Neural progenitor cell (in vitro differentiated cells): Measurements from ENCODE around the gene SPSB1. TPM values are rescaled to one million over a fixed set of nuclear protein-coding genes. Genes with fewer than 3 reads are reported as not detected.
A peak's percentile ranks its signal among the peaks of the same experiment; 100 is the strongest.

Experiments
- DNase-seq: peaks from one replicate; pipeline ENCODE4 v3.0.0-alpha.2; 2016; ENCODE audit warnings: low spot score
- H2AFZ ChIP-seq: fragments of 200-600 bp; sonication (generic); replicated peaks from 2 replicates; pipeline ENCODE4 v1.6.1; 2016; ENCODE audit warnings: antibody characterized with exemption
- H3F3A ChIP-seq: fragments of 200-600 bp; sonication (generic); 2 replicates; pipeline ENCODE4 v1.6.1; 2016; ENCODE audit warnings: antibody characterized with exemption, low read depth
- H3K27ac ChIP-seq: fragments of 200-600 bp; sonication (generic); 2 replicates; pipeline ENCODE4 v1.5.1; 2016; ENCODE audit warnings: mild to moderate bottlenecking
- H3K27me3 ChIP-seq: fragments of 200-600 bp; sonication (generic); 2 replicates; pipeline ENCODE4 v1.6.1; 2016; ENCODE audit warnings: mild to moderate bottlenecking, moderate library complexity
- H3K36me3 ChIP-seq: fragments of 200-600 bp; sonication (generic); 2 replicates; pipeline ENCODE4 v1.5.1; 2016
- H3K4me1 ChIP-seq: fragments of 200-600 bp; sonication (generic); 2 replicates; pipeline ENCODE4 v1.6.1; 2016; ENCODE audit warnings: mixed run types
- H3K4me2 ChIP-seq: fragments of 200-600 bp; sonication (generic); 2 replicates; pipeline ENCODE4 v1.6.1; 2016
- H3K4me3 ChIP-seq: fragments of 200-600 bp; sonication (generic); 2 replicates; pipeline ENCODE4 v1.5.1; 2016
- H3K79me2 ChIP-seq: fragments of 200-600 bp; sonication (generic); 2 replicates; pipeline ENCODE4 v1.6.1; 2016; ENCODE audit warnings: low read depth
- H3K9ac ChIP-seq: fragments of 200-600 bp; sonication (generic); 2 replicates; pipeline ENCODE4 v1.6.1; 2016
- H3K9me3 ChIP-seq: fragments of 200-600 bp; sonication (generic); 2 replicates; pipeline ENCODE4 v1.5.1; 2016; ENCODE audit warnings: low read depth
- H4K20me1 ChIP-seq: fragments of 200-600 bp; sonication (generic); 2 replicates; pipeline ENCODE4 v1.6.1; 2016; ENCODE audit warnings: low read depth
- H3K27ac Mint-ChIP-seq: 3 replicates; pipeline ENCODE4 v1.8.0; 2021; ENCODE audit warnings: mixed read lengths
- H3K27me3 Mint-ChIP-seq: 2 replicates; pipeline ENCODE4 v1.8.0; 2022; ENCODE audit warnings: low read depth, mild to moderate bottlenecking, inconsistent platforms, moderate library complexity, mixed read lengths; ENCODE audit not compliant: insufficient read depth
- H3K36me3 Mint-ChIP-seq: 3 replicates; pipeline ENCODE4 v1.8.0; 2021; ENCODE audit warnings: mixed read lengths
- H3K4me1 Mint-ChIP-seq: 3 replicates; pipeline ENCODE4 v1.8.0; 2021; ENCODE audit warnings: mixed read lengths
- H3K4me3 Mint-ChIP-seq: 3 replicates; pipeline ENCODE4 v1.8.0; 2021; ENCODE audit warnings: mild to moderate bottlenecking, moderate library complexity, mixed read lengths
- H3K9me3 Mint-ChIP-seq: 3 replicates; pipeline ENCODE4 v1.8.0; 2020; ENCODE audit warnings: mixed read lengths
- CTCF ChIP-seq: fragments of 200-600 bp; sonication (generic); IDR thresholded peaks from 2 replicates; pipeline ENCODE4 v1.5.1; 2017; ENCODE audit warnings: antibody characterized with exemption, mild to moderate bottlenecking
- EZH2 ChIP-seq: fragments of 200-600 bp; sonication (generic); IDR thresholded peaks from 2 replicates; pipeline ENCODE4 v1.6.1; 2017; ENCODE audit warnings: antibody characterized with exemption, mild to moderate bottlenecking, moderate library complexity
- EZH2phosphoT487 ChIP-seq: fragments of 200-600 bp; sonication (generic); IDR thresholded peaks from 2 replicates; pipeline ENCODE4 v1.6.1; 2017; ENCODE audit warnings: antibody characterized with exemption
- total RNA-seq: library from RNA; depleted of rRNA; stranded (reverse); fragments of >200 nt; gene quantifications from 2 replicates; pipeline ENCODE4 v1.2.3, GENCODE V29; 2015; ENCODE audit warnings: low replicate concordance

SPSB1 gene
- total RNA-seq, 1 donor from 2014 or later: 2.8 TPM

- Histone ChIP-seq H3K4me1 (peaks cover 23% of the 10 kb centered on the region), H3K4me2 (no peak overlapping the region), H3K9ac (no peak overlapping the region), H3K4me3 (no peak overlapping the region), H3K9me3 (no peaks in the 10 kb centered on the region), H4K20me1 (peaks cover 29% of the 10 kb centered on the region), H3F3A (peaks cover 9% of the 10 kb centered on the region), H3K79me2 (no peaks in the 10 kb centered on the region), H3K36me3 (no peaks in the 10 kb centered on the region), H3K27ac (no peak overlapping the region), H3K27me3 (no peaks in the 10 kb centered on the region), H2AFZ (no peak overlapping the region)
- Mint-ChIP-seq H3K4me3 (peak overlapping the region; percentile 38), H3K27me3 (peaks cover 8% of the 10 kb centered on the region), H3K27ac (peak overlapping the region; percentile 50), H3K4me1 (peaks cover 51% of the 10 kb centered on the region), H3K9me3 (no peaks in the 10 kb centered on the region), H3K36me3 (no peaks in the 10 kb centered on the region)
- TF ChIP-seq EZH2phosphoT487 (no peak), EZH2 (no peak), CTCF (no peak)
- DNase-seq: peak; percentile 27
Observed at GRCh38 chr1:9322661-9323244, 30.1 kb downstream of the SPSB1 start.

GRCh38 chr1:9324246-9325096, 31.8 kb downstream of the SPSB1 start:
- H3K36me3 Mint-ChIP-seq: no peaks in the 10 kb centered on the region
- no peak for DNase-seq
- Histone ChIP-seq H3K27ac (no peak overlapping the region), H3K9ac (no peak overlapping the region), H3K4me2 (no peak overlapping the region), H3K79me2 (no peaks in the 10 kb centered on the region), H3F3A (peaks cover 9% of the 10 kb centered on the region), H3K36me3 (no peaks in the 10 kb centered on the region), H2AFZ (no peak overlapping the region), H3K4me1 (peaks cover 20% of the 10 kb centered on the region), H4K20me1 (peaks cover 29% of the 10 kb centered on the region), H3K9me3 (no peaks in the 10 kb centered on the region), H3K27me3 (no peaks in the 10 kb centered on the region), H3K4me3 (no peak overlapping the region)
- peaks cover 13% of the 10 kb centered on the region for H3K27me3 Mint-ChIP-seq
- H3K27ac Mint-ChIP-seq: no peak overlapping the region
- no peak overlapping the region for H3K4me3 Mint-ChIP-seq
- no peaks in the 10 kb centered on the region for H3K9me3 Mint-ChIP-seq
- H3K4me1 Mint-ChIP-seq: peaks cover 44% of the 10 kb centered on the region
- no peak for TF ChIP-seq EZH2
- no peak for TF ChIP-seq EZH2phosphoT487
- no peak for TF ChIP-seq CTCF

- peak; percentile 22 for DNase-seq
- H4K20me1 ChIP-seq: peaks cover 15% of the 10 kb centered on the region
- H3K4me2 ChIP-seq: no peak overlapping the region
- Mint-ChIP-seq H3K4me3 (no peak overlapping the region), H3K36me3 (peaks cover 2% of the 10 kb centered on the region), H3K9me3 (no peaks in the 10 kb centered on the region), H3K4me1 (peaks cover 27% of the 10 kb centered on the region), H3K27ac (no peak overlapping the region), H3K27me3 (peaks cover 12% of the 10 kb centered on the region)
- no peaks in the 10 kb centered on the region for H3K36me3 ChIP-seq
- H3K79me2 ChIP-seq: no peaks in the 10 kb centered on the region
- no peaks in the 10 kb centered on the region for H3K4me1 ChIP-seq
- no peak for TF ChIP-seq EZH2
- no peak for TF ChIP-seq CTCF
- TF ChIP-seq EZH2phosphoT487: no peak
- H3K27ac ChIP-seq: no peak overlapping the region
- no peak overlapping the region for H2AFZ ChIP-seq
- no peaks in the 10 kb centered on the region for H3K27me3 ChIP-seq
- H3K4me3 ChIP-seq: no peak overlapping the region
- no peaks in the 10 kb centered on the region for H3K9me3 ChIP-seq
- no peak overlapping the region for H3K9ac ChIP-seq
- H3F3A ChIP-seq: no peaks in the 10 kb centered on the region
Observed at GRCh38 chr1:9326596-9326995, 33.9 kb downstream of the SPSB1 start.
